ENCODE results near the gene CD248. TPM values are rescaled to one million over a fixed set of nuclear protein-coding genes. Genes with fewer than 3 reads are reported as not detected.
"Not testable (repeated sequence)": the region's sequence is repeated elsewhere in the genome, so short reads cannot be mapped to it uniquely, and the experiment has no call there.

CD248 gene
- total RNA-seq, 1 experiment from 2014 or later = 0.45 TPM

- DNase-seq = no peak
- H3K27ac ChIP-seq = no peak overlapping the region
- peaks cover 11% of the 10 kb centered on the region for H3K4me1 ChIP-seq
Observed at GRCh38 chr11:66314561-66315497, 2.0 kb downstream of the CD248 start.

GRCh38 chr11:66314186-66314501 is 2.7 kb downstream of the CD248 start:
- peaks cover 11% of the 10 kb centered on the region for H3K4me1 ChIP-seq
- H3K4me3 ChIP-seq = no peak overlapping the region

More at GRCh38 chr11:66314561-66315497, 2.0 kb downstream of the CD248 start:
- no peaks in the 10 kb centered on the region for H3K36me3 ChIP-seq
- no peaks in the 10 kb centered on the region for H3K9me3 ChIP-seq (replicated peaks)
- H3K4me3 ChIP-seq = no peak overlapping the region
- no peaks in the 10 kb centered on the region; the same call in 1 of the 2 replicates for H3K27me3 ChIP-seq

DNA sequence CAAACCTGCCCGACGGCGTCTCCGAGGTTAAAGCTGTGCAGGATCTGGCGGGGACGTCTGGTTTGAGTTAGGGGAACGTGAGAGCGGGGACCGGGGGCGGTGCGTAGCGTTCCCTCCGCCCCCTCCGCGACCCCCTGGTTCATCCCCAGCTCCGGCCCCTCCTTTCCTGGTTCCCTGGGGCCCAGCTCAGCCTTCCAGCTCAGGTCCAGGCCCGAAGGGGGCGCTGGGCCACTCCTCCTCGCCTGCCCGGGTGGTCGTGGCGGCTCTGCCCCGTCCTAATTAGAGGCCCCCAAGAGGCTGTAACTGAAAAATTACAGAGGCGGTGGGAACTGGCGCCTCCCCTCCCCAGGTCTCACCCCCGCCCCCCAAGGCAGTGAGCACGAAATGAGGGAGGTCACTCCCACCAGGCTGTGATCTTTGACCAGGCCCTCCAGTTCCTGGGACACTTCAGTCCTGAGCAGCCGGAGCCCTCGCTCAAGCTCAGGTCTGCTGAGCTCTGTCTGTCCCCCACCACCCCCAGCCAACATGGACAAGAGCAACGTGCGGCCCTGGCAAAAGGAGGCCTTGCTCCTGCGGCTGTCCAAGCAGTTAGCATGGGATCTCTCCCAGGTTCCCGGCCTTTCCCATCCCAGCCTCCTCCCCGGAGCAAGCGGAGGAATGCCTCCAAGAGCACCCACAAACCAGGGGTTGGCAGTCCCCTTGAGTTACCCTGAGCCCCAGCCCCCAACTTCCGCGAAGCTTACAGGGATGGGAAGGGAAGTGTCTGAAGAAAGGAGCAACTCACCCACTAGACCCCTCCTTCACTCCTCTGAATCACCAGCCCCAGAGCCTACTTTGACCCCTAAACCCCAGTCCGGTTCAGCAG is 3.3 kb downstream of the CD248 start:
- H3K36me3 ChIP-seq = no peaks in the 10 kb centered on the region
- H3K4me1 ChIP-seq = peaks cover 8% of the 10 kb centered on the region
- H3K4me3 ChIP-seq = peak overlapping the region; percentile 59
- no peak overlapping the region; the same call in 1 of the 2 replicates for H3K27ac ChIP-seq
- no peak for DNase-seq
- no peaks in the 10 kb centered on the region; the same call in 1 of the 2 replicates for H3K27me3 ChIP-seq
- H3K9me3 ChIP-seq (replicated peaks) = no peaks in the 10 kb centered on the region

More at GRCh38 chr11:66314186-66314501, 2.7 kb downstream of the CD248 start:
- no peaks in the 10 kb centered on the region for H3K9me3 ChIP-seq (replicated peaks)
- no peak overlapping the region for H3K27ac ChIP-seq
- no peaks in the 10 kb centered on the region; the same call in 1 of the 2 replicates for H3K27me3 ChIP-seq
- H3K36me3 ChIP-seq = no peaks in the 10 kb centered on the region
- no peak for DNase-seq

DNA sequence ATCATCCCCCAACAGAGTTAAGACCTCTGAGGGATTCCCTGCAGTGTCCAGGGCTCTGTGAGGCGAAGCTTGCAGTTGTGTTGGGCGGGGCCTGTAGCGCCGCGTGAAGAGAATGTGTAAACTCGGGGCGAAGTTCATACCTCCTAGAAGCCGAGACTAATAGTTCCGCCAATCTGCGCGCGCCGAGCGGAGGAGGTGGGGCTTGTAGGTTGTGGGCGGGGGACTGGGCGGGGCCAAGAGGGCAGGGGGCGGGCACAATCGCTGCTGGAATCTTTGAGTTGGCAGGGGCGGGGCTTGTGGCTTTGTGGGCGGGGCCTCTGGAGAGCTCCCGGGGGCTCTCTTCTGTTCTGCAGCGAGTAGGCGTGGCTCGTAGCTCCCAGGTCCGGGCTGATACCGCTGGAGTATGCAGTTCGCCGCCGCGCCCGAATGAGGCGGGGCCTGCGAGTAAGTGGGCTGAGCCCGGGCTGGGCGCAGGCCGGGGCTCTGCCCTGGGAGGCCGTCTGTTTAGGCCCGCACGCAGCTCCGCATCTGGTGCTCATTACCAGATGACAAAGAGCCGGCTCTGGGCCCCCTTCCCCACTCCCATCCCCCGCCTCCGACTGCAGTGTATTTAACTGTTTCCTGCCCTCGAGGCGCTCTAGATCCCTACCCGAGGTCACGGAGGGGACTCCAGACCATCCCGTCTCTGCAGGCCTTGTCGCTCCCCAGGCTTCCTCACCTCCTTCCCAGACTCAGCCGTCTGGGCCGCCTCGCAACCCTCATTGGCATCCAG is 4.1 kb downstream of the CD248 start:
- Histone ChIP-seq H3K9me3 (replicated peaks) (no peaks in the 10 kb centered on the region), H3K27me3 (no peaks in the 10 kb centered on the region; the same call in 1 of the 2 replicates), H3K36me3 (no peaks in the 10 kb centered on the region), H3K4me1 (peaks cover 3% of the 10 kb centered on the region; the same call in 1 of the 2 replicates), H3K27ac (peak overlapping the region; percentile 39), H3K4me3 (peak overlapping the region; percentile 59)
- peak; percentile 98 to 99 for DNase-seq

DNA sequence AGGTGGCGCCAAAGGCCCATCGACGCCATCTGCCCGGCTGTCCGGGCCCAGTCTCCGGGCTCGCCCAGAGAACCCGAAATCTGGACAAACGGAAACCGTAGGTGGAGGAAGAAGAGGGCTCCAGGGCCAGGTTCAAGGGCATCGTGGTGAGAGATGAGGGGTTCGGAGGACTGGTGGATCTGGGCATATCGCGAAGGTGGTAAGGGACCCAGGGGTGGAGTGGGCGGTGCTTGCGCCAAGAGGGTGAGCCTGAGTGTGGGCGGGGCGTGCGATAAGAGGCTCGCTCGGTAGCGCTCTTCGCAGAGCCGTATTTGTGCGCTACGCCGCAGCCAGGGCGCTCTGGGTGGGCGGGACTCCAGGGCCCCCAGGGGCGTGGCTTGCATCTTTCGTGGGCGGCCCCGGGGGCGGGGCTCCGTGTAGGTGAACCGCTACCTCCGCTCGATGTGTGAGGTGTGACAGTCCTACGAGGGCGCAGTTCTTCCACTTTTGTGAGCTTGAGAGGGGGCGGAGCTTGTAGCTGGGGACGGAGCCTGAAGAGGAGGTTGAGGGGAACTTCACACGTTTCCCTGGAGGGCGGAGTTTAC is 4.8 kb downstream of the CD248 start:
- Histone ChIP-seq H3K27me3 (no peaks in the 10 kb centered on the region; the same call in 1 of the 2 replicates), H3K9me3 (replicated peaks) (no peaks in the 10 kb centered on the region), H3K4me1 (no peaks in the 10 kb centered on the region), H3K36me3 (no peaks in the 10 kb centered on the region), H3K27ac (peak overlapping the region; percentile 39), H3K4me3 (peak overlapping the region; percentile 59)
- DNase-seq = peak; percentile 87 to 91

DNA sequence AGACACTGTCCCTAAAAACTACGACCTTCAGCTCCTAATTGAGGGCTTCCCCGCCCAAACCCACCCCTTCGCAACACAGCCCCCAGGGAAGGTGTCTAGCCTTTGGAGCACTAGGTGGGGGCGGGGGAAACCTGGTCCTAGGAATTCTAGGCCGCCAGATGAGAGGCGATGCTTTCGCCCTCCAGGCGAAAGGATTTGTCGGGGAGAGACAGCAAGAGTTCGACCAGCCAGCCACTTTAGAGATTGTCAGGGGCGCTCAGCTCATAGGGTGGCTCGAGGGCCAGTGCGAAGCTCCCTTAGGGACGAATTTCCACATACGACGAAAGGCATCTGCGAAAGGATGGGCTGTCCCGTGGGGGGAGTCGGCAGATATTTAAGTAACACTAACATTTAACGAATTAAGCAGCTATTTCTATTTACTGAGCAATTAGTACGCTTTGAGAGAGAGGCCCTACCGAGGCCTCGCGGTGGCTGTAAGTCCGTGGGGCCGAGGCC is 5.3 kb downstream of the CD248 start:
- Histone ChIP-seq H3K4me1 (no peaks in the 10 kb centered on the region), H3K27ac (no peak overlapping the region)
- DNase-seq = no peak

GRCh38 chr11:66310803-66311440 is 5.9 kb downstream of the CD248 start:
- not testable (repeated sequence) for H3K27me3 ChIP-seq; H3K36me3 ChIP-seq; H3K4me1 ChIP-seq; H3K27ac ChIP-seq; H3K4me3 ChIP-seq; H3K9me3 ChIP-seq (replicated peaks); DNase-seq

More for the DNA sequence above, 5.3 kb downstream of the CD248 start:
- H3K4me3 ChIP-seq = peak overlapping the region; percentile 59
- H3K36me3 ChIP-seq = no peaks in the 10 kb centered on the region
- no peaks in the 10 kb centered on the region for H3K9me3 ChIP-seq (replicated peaks)
- no peaks in the 10 kb centered on the region; the same call in 1 of the 2 replicates for H3K27me3 ChIP-seq

DNA sequence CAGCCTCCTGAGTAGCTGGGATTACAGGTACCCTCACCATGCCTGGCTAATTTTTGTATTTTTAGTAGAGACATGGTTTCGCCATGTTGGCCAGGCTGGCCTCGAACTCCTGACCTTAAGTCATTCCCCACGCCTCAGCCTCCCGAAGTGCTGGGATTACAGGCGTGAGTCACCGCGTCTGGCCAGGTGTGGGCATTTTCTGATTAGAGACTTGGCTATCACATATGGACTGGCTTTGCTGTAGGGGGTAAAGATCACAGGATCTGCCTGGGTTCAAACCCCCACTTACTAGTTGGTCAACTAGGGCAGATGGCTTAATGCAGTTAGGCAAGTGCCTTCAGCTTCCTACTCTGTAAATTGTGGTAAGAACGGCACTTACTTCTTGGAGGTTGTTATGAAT is 6.5 kb downstream of the CD248 start:
- Histone ChIP-seq H3K36me3 (no peaks in the 10 kb centered on the region), H3K4me3 (no peak overlapping the region), H3K9me3 (replicated peaks) (no peaks in the 10 kb centered on the region), H3K27me3 (no peaks in the 10 kb centered on the region), H3K4me1 (no peaks in the 10 kb centered on the region), H3K27ac (no peak overlapping the region)
- no peak for DNase-seq

GRCh38 chr11:66309475-66309874 is 7.4 kb downstream of the CD248 start:
- Histone ChIP-seq H3K4me3 (no peak overlapping the region), H3K9me3 (replicated peaks) (no peaks in the 10 kb centered on the region), H3K27ac (no peak overlapping the region), H3K36me3 (no peaks in the 10 kb centered on the region), H3K27me3 (no peaks in the 10 kb centered on the region), H3K4me1 (no peaks in the 10 kb centered on the region)
- DNase-seq = no peak

DNA sequence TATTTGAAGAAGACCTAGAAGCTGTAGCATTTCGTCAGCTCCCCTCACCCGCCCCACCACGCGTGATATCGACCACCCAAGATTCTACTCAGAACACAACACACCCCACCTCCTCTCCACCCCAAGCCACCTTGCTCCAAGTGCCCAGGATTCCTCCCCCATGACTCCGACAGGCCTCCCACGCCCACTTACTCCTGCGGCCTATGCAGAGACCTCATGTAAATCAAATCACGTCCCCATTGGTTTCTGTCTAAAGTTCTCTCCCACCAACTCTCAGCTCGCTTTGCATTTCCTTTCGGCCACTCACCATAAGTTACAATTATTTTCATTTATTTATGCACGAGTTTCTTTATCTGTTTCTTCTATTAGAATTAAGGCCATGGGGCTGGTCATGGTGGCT is 14.2 kb downstream of the CD248 start:
- Histone ChIP-seq H3K4me3 (no peak overlapping the region), H3K36me3 (no peaks in the 10 kb centered on the region), H3K9me3 (replicated peaks) (no peaks in the 10 kb centered on the region), H3K4me1 (no peaks in the 10 kb centered on the region), H3K27ac (no peak overlapping the region), H3K27me3 (no peaks in the 10 kb centered on the region)
- no peak for DNase-seq

DNA sequence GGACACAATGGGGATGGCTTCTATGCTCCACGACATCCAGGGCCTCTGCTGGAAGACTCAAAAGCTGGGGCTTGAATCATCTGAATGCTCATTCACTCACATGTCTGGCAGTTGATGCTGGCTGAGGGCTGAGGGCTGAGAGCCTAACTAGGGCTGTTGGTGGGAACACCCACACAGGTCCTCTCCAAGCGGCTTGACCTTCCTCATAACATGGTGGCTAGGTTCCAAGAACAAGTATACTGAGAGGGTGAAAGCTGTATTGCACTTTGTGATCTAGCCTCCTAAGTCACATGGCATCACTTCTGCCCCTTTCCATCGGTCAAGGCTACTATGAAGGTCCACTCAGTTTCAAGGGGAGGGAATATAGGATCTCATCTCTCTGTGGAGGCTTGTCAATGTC is 17.7 kb downstream of the CD248 start:
- Histone ChIP-seq H3K27ac (no peak overlapping the region), H3K4me1 (no peaks in the 10 kb centered on the region), H3K9me3 (replicated peaks) (no peaks in the 10 kb centered on the region), H3K36me3 (no peaks in the 10 kb centered on the region), H3K4me3 (no peak overlapping the region), H3K27me3 (no peaks in the 10 kb centered on the region)
- DNase-seq = no peak

DNA sequence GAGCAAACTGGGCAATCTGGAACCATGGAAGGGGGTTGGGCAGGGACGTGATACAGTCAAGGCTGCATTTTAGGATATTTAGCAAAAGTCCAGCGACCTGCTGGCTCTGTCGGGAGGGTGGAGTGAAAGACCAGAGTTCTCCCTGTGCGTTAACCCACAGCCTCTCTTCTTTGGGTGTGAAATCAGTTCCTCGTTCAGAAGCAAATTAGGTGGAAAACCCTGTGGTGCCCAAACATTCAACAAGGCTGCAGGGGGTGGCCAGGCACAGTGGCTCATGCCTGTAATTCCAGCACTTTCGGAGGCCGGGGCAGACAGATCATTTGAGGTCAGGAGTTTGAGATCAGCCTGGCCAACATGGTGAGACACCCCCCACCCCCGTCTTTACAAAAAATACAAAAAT is 19.2 kb downstream of the CD248 start:
- H3K27ac ChIP-seq = no peak overlapping the region
- no peak for DNase-seq

More for the DNA sequence above, 19.2 kb downstream of the CD248 start:
- no peak overlapping the region for H3K4me3 ChIP-seq
- H3K4me1 ChIP-seq = no peaks in the 10 kb centered on the region
- no peaks in the 10 kb centered on the region for H3K9me3 ChIP-seq (replicated peaks)
- no peaks in the 10 kb centered on the region for H3K27me3 ChIP-seq
- H3K36me3 ChIP-seq = no peaks in the 10 kb centered on the region

Data from SJCRH30 (cell line).